Fibroblast of villous mesenchyme (primary cell): ENCODE results near the gene RBM47. TPM values are rescaled to one million over a fixed set of nuclear protein-coding genes. Genes with fewer than 3 reads are reported as not detected.

Source experiments
- DNase-seq: peaks from one replicate; pipeline ENCODE4 v3.0.0-alpha.2; 2010; ENCODE audit warnings: low read depth
- H3K4me3 ChIP-seq: 2 replicates; pipeline ENCODE4 v1.5.1; 2011; ENCODE audit warnings: low read depth, mild to moderate bottlenecking, low read length
- total RNA-seq: library from RNA; depleted of rRNA; stranded (reverse); fragments of >200 nt; gene quantifications from 2 replicates; pipeline ENCODE4 v1.2.3, GENCODE V29; 2012
- TF ChIP-seq, protein P1 (sequence below): IDR thresholded peaks from 2 replicates; pipeline ENCODE4 v1.5.1; 2012; ENCODE audit warnings: low read depth, mild to moderate bottlenecking, low read length; ENCODE audit not compliant: insufficient read depth

The RBM47 gene
- total RNA-seq, 1 donor, result 0.86 TPM

DNA sequence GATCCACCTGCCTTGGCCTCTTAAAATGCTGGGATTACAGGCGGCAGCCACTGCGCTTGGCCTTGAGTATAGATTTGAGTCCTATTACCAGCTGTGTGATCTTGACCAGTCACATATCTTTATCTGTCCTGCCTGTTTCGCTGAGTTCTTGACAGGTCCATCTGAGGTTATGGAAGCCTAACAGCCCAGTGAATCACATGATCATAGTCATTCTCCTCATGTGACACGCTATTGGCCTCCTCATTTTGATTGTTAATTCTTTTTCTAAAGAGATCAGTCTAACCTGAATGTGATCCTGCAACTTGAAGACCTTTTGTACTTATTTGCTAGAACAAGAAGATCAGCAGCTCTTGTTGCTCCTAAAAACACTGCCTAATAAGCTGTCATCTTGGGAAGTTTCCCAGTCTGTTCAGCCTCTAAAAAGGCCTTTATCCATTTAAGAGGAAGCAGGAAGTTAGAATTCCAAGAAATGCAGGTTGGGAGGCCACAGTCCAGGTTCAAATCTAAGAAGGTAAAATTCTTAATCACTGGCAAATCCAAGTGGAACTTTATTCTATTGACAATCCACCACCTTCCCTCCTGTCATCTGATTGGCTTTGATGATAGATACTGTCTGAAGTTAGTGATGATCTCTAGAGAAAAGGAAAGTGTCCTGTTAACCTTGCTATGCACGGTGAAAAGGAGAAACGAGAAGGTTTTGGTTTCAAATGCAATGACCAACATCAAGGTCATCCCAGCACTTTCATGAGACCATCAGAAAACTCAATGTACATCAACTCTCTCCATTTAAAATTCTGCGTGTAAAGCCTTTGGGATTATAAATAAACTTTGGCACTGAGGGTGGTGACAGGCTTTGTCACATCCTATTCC, 207.6 kb downstream of the RBM47 start:
- no peak for DNase-seq
- no peak overlapping the region for H3K4me3 ChIP-seq
- TF ChIP-seq, protein P1, sequence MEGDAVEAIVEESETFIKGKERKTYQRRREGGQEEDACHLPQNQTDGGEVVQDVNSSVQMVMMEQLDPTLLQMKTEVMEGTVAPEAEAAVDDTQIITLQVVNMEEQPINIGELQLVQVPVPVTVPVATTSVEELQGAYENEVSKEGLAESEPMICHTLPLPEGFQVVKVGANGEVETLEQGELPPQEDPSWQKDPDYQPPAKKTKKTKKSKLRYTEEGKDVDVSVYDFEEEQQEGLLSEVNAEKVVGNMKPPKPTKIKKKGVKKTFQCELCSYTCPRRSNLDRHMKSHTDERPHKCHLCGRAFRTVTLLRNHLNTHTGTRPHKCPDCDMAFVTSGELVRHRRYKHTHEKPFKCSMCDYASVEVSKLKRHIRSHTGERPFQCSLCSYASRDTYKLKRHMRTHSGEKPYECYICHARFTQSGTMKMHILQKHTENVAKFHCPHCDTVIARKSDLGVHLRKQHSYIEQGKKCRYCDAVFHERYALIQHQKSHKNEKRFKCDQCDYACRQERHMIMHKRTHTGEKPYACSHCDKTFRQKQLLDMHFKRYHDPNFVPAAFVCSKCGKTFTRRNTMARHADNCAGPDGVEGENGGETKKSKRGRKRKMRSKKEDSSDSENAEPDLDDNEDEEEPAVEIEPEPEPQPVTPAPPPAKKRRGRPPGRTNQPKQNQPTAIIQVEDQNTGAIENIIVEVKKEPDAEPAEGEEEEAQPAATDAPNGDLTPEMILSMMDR, result no peak

DNA sequence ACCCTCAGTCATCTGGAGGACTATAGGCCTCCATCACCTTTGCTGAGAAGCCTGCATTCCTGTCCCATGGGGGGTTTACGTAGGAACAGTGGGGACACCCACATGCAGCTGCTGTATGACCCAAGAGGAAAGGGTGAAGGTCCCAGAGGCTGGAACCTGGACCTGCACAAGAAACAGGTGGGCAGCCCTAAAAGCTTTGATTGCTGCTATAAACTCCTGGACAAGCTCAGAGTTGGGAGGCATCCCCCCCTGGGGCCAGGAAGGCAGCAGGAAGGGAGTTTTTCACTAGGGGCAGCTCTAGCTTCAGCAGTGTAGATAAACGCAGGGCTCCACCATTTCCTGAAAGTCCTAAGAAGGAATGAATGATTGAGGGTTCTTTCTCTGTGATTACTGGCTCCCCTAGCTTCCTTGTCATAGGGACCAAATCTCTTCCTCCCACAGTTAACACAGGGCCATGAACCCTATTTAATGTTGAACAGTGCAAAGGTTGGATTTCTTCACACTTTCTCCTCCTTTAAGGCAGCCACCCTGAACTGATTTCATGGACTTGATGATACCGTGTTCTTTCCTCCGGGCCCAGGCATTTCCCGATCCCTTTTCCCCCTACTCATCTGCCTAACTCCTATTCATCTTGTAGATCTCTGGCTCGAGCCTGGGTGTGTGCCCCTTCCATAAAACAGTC, 210.3 kb downstream of the RBM47 start:
- no peak overlapping the region for H3K4me3 ChIP-seq
- TF ChIP-seq, protein P1, result no peak
- no peak for DNase-seq

DNA sequence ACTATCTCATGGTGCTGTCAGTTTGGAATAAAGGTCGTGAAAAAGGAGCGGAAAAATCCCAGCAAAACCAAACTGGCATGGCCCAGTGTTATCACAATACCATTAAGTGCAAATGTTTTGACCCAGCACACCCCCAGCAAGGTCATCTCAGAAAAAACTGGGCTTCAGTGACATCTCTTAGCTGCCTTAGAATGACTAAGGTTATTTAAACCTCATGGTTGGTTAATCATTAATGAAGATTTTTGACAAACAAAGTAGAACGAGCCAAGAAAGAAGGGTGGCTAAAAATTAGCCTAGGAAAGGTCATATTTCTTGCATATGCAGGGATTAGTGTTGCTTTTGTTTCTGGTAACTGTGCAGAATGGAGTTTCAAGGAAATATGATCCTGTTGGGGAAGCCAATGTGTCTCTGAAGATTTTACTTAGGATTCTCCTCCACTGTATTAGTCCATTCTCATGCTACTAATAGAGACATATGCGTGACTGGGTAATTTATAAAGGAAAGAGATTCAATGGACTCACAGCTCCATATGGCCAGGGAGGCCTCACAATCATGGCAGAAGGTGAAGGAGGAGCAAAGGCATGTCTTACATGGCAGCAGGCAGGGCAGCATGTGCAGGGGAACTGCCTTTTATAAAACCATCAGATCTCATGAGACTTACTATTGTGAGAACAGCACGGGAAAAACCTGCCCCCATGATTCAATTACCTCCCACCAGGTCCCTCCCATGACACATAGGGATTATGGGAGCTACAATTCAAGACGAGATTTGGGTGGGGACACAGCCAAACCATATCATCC, 211.0 kb downstream of the RBM47 start:
- DNase-seq, result no peak
- no peak overlapping the region for H3K4me3 ChIP-seq
- TF ChIP-seq, protein P1, result no peak

DNA sequence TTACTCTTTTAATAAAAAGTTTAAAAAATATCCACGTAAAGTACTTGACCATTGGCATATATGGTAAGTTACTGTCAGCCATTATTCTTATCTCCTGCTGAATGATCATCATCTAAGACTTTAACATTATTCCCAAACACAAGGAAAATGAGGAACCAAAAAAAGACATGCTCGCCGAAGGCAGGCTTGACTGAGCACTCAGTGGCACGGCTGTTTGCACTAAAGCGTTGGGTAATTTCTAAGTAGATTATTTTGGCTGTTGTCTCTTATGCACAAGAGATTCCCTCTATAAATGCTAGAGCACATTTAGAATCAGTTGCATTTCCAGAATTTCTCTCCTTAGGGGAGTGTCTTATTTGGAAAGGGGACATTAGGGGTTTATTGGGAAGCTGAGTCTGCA, 211.7 kb downstream of the RBM47 start:
- DNase-seq, result no peak
- H3K4me3 ChIP-seq, result no peak overlapping the region
- TF ChIP-seq, protein P1, result no peak

DNA sequence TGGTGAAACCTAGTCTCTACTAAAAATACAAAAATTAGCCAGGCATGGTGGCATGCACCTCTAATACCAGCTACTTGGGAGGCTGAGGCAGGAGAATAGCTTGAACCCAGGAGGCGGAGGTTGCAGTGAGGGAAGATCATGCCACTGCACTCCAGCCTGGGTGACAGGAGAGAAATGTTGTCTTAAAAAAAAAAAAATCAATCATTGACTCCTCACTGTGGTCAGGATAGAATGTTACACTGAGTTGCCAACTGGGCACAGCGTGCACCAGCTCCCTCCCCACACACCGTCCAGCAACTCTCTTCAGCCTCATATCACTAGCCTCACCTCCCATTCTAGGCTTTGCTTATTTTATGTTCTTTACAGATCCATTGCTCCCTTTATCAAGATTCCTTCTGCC, 215.0 kb downstream of the RBM47 start:
- DNase-seq, result no peak
- H3K4me3 ChIP-seq, result no peak overlapping the region
- TF ChIP-seq, protein P1, result no peak

DNA sequence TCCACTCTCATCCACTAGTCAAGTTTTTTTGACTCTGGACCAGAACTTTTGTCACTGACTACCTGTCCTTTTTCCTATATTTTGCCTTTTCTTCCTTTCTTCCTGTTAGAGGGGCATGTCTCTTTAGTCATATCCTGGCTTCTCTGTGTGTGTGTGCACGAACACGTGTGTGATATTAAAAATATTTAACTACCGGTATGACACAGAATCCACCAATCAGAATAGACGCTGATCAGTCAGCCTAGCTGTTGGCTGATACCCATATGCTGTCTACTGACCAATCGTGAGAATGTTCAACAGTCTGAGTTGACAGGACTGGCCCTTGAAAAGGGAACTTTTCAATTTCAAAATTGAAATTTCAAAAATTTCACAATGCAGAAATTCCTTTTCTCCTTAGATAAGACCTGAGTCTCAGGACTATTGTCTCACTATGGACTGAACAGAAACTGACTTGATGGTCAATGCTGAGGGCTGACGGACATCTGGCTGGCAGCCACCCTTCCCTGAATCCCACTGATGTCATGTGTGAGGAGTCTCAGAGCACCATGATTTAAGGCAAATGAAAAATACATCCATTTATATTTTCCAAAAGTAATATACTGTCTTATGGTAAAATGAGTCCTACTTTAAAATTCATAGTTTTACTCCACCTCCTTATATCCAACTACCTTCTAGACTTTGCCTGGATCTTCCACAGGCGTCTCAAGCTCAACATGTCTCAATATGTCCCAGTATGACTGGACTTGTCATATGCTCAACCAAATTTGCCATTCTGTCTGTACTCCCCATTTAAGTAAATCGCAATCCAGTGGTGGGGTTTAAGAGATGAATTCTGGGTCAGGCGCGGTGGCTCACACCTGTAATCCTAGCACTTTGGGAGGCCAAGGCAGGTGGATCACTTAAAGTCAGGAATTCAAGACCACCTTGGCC, 216.5 kb downstream of the RBM47 start:
- TF ChIP-seq, protein P1, result no peak
- no peak overlapping the region for H3K4me3 ChIP-seq
- DNase-seq, result no peak
